Panc1 (cell line): Measurements from ENCODE around the gene CHST11.

Experiments used
- POLR2AphosphoS5 ChIP-seq: IDR thresholded peaks from 2 replicates; pipeline ENCODE4 v1.6.1; 2012; ENCODE audit warnings: mild to moderate bottlenecking, low read depth, low read length, moderate library complexity
- TF ChIP-seq, protein P1 (sequence below): fragments of 450-650 bp; IDR thresholded peaks from 2 replicates; pipeline ENCODE4 v1.5.1; 2017; ENCODE audit warnings: mild to moderate bottlenecking

DNA sequence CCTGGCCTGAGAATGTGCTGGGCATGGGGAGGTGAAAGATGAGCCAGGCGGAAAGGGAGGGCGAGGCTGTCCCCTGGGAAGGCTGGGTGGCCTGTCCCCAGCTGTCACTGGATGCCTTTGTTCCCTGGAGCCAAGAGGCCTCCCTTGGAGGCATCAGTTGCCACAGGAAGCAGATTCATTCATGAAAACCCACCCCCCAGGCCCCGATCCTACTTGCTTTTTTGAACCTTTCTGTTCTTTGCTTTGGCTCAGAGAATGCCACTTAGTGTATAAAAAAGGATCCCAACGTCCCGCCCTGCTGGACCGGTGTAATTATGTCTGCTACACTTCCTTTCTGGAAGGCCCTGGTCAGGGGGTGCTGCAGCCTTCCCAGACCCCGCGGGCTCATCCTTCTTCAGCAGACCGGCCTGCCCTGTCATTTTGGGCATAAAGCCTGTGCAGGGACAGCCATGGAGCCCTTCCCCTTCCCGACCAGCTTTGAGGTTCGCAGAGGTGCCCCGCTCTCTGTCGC is 281.1 kb downstream of the CHST11 start:
- TF ChIP-seq, protein P1, sequence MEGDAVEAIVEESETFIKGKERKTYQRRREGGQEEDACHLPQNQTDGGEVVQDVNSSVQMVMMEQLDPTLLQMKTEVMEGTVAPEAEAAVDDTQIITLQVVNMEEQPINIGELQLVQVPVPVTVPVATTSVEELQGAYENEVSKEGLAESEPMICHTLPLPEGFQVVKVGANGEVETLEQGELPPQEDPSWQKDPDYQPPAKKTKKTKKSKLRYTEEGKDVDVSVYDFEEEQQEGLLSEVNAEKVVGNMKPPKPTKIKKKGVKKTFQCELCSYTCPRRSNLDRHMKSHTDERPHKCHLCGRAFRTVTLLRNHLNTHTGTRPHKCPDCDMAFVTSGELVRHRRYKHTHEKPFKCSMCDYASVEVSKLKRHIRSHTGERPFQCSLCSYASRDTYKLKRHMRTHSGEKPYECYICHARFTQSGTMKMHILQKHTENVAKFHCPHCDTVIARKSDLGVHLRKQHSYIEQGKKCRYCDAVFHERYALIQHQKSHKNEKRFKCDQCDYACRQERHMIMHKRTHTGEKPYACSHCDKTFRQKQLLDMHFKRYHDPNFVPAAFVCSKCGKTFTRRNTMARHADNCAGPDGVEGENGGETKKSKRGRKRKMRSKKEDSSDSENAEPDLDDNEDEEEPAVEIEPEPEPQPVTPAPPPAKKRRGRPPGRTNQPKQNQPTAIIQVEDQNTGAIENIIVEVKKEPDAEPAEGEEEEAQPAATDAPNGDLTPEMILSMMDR, result no peak
- no peak for TF ChIP-seq POLR2AphosphoS5
